NOMO-1 (cell line): ENCODE measurements around the gene SLC4A4.

ENCODE experiments used
- DNase-seq, 2 experiments: peaks; one replicate each; lab custom pipeline; 2025; ENCODE audit not compliant: unreplicated experiment in 2 of 2; lab: John Stamatoyannopoulos, UW

The SLC4A4 gene

DNA sequence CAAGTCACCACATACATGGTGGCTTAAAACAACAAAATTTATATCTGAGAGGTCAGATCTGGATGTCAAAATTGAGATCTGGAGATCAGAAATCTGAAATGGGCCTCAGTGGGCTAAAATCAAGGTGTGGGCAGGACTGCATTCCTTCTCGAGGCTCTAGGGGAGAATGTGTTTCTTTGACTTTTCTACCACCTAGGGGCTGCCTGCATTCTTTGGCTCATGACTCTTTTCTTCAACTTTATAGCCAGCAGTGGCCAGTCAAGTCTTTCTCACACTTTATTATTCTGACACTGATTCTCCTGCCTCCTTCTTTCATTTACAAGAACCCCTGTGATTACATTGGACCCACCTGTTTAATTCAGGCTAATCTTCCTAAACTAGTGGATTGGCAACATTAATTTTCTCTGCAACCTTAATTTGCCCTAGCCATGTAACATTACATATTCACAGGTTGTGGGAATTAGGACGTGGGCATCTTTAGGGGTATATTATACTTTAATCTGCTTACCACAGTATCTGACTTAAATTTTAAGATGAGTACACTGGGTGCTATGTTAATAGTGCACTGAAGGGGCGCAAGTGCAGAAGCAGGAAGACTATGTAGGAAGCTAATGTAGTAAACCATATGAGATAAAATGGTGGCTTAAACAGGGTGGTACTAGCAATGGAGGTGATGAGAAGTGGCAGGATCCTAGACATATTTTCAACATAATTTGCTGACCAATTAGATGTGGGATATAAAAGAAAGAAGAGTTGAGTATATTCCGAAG is 188.0 kb downstream of the SLC4A4 start:
- DNase-seq: no peak

DNA sequence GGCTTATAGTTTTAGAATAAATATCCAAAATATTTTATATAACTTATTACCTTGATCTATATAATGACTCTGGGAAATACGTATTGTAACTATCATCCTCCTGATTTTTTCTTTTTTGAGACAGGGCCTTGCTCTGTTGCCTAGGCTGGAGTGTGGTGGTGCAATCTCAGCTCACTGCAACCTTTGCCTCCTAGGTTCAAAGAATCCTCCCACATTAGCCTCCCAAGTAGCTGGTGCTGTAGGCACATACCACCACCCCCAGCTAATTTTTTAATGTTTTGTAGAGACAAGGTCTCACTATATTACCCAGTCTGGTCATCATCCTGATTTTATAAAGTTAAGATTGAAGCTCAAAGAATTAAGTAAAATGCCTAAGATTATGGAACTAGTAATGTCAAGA is 193.6 kb downstream of the SLC4A4 start:
- no peak for DNase-seq

DNA sequence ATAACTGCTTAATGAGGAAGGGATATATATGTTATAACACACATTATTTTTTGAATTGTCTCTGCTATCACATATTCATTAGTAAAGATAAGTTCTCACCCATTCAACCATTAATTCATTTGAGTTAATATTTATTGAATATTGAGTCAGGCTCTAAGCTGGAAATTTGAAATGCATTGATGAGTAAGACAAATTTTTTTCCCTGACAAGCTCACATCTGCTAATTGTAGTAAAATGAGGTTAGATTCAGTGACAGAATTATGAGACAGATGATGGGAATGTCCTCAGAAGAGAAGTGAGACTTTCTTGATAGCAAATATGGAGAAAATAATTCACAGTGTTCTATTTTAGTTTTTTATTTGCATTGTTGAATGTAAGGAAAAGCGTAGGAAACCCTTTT is 194.3 kb downstream of the SLC4A4 start:
- no peak for DNase-seq

DNA sequence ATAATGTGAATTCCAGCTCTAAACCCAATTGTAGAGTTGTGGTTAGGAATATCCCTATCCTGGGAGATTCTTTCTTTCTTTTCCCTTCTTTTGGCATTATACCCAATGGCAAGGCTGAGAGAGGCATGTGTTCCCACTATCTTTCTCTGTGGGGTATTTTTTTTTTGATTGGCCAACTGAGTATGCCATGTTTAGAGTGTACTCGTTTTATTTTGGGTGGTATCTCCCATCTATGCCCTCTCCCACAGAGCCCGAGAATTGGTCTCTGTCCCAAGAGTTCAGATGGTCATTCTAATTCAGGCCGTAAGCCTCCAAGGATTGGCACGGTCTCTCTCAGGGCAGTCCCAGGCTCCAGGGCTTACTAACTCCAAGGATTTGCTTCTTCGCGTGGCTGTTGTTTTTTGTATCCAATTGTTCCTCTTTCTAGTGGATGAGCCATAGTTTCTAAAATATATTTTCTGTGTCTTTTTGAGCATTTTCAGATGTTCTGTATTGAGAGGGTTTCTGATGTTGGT is 198.8 kb downstream of the SLC4A4 start:
- no peak for DNase-seq

DNA sequence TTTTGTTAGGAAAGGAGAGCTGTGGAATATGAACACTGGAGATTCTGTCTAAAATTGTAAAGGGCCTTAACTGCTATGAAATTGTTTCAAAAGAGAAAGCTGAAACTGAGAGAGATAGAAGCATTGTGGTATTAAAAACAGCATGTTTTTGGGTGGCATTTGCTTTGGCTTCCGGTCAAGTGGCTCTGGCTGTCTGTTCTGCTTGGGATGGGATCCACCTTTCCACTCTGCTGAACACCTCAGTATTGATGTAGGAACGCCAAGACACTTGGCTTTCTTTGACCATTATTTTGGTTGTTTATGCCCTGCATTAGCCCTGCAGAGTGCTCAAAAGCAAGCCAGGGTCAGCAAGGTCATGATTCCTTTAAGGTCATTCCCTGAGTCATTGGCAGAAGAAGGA is 199.7 kb downstream of the SLC4A4 start:
- no peak for DNase-seq

DNA sequence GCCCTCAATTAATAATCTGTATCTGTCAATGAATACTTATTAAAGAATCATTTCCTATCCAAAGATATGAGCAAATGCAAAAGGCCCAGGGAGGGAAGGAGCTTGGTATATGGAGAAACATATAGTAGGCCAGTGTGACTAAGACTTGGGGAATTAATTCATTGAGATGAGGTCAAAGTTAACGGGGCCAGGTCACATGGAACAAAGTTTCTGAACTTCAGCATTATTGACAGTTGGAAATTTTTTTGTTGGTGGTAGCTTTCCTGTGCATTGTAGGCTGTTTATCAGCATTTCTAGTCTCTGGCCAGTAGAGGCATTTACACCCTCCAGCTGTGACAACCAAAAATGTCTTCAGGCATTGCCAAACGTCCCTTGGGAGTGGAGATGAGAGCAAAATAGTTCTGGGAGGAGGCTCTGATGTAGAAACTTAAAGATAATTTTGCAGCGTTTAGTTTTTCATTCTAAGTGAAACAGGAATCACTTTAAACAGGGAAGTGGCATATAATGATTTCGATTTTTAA is 202.0 kb downstream of the SLC4A4 start:
- DNase-seq: no peak

DNA sequence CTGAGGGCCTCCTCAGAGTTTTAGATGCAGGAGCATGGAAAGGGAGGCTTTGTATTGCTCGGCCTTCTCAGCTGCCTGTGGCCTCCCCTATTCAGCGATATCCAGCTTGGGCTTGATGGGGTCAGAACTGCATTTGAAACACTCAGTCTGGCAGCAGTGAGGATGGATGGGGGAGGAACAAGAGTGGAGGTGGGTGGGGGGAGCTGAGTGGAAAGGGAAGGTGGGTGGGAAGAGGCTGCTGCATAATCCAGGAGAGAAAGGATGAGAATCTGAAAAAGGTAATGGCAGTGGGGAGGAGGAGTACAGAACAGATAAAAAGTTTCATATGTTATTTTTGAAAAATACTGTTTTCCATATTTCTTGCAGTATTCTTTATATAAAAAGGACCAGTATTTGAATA is 202.7 kb downstream of the SLC4A4 start:
- no peak for DNase-seq

DNA sequence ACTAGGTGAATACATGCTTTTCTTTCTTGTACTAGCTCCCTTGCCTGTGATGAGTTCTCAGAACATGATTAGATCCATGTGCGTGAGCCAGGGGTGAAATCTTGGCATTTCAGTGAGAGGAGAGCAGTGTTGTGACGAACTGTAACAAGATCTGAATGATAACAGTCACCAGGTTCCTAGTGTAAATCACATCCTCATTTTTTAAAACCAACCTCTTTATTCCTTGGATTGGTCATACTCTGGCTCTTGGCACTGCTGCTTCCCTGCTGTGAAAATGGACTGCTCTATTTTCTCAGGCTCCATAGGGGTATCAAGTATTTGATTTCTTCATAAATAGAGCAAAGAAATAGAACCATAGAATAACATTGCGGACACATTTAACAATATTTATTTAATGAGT is 206.3 kb downstream of the SLC4A4 start:
- no peak for DNase-seq

DNA sequence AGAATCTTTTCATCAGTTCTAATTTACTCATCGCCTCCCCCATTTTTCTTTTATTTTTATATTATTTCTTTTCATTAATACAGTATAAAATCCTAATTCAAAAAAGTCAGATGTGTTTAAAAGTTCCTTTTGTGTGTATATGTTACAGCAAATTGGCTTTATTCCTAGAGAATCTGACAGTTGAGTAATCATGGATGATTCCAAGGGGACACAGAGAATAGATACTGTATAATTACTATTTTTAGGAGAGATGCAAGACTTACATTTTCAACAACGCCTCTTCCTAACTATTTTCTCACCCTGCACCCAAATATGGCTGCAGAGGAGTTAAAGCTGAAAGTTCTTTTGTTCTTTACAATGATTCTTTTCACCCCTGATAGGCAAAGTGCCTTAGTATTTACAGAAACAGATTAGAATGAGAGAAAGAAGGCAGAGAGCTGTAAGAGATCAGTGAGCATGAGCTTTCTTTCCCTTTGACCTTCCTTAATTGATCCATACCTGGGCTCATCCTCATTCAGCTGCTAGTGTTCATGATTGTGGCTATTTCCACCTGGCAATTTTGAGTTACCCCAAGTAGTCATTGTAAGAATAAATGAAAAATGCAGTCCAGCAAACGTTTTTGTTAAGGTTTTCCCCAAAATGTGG is 210.8 kb downstream of the SLC4A4 start:
- DNase-seq: no peak

DNA sequence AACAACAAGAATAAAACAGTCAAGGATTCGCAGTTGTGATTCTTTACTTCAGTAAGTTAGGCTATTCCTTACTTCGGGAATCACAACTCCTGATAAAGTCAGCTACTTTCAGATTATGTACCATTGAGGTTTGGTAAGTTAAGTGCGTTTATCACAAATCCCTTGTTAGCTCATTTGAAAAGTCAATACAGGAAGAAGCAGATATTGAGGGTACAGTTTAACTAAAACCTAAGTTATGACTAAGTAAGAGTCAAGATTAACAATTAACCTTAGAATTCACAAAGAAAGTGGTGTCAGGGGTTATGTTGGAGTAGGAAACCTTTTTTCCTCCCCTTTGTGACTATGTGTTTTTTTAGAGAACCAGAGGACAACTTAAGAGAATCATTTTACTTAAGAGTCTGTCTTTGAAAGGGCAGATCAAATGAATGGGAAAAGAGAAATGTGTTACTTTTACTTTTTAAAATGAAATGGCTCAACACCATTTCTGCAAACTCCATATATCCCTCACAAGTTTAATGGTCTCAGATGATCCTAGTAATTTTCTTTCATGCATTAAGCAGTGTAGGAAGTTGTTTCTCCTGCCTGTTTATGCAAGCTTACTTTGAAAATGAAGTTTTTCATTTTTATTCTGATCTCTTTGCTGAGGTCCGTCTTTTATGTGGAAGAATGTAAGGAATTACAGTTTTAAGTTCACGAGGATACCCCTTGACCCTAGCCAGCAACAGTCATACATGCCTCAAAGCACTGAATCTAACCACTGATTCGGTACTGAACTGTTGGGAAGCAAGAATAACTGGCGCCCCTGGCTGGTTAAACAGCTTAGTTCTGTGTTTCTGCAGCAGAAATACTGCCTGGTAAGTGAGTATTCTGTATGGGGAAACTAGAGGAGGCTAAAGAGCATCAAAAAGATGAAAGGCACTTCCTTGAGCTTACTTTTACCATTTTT is 211.7 kb downstream of the SLC4A4 start:
- DNase-seq: no peak

DNA sequence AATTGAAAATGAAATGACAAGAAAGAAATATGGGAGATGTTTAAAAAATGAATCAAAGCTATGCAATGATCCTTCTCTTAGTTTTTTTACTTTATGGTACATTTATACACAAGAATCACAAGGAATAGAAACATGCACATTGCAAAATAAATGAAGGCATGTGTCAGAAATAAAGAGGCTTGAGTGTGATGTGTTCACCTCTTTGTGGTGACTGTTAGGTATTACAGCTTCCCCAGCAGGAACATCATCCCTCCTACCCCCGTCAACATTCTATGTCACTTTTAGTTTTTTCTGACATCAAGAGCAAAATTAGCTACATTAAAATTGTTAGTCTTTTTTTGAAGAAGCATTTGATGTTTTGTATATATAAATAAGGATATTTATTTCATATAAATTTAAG is 214.8 kb downstream of the SLC4A4 start:
- DNase-seq: no peak

DNA sequence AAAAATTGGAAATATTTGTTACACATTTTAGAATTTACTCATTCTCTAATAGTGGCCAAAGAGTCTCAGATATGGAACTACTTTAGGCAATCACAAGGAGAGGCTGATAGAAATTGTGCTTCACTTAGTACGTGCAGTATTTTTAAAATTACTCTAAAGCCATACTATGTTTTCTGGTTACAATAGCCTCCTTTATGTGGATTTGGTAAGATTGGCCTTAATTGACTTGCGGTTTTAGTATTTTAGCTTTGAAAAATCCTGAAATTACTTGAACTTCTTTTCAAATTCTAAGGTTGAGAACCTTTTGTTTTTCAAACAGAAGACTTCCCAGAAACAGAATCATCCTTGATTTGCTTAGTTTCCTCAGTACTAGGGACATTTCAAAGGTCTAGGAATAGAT is 215.2 kb downstream of the SLC4A4 start:
- no peak for DNase-seq

DNA sequence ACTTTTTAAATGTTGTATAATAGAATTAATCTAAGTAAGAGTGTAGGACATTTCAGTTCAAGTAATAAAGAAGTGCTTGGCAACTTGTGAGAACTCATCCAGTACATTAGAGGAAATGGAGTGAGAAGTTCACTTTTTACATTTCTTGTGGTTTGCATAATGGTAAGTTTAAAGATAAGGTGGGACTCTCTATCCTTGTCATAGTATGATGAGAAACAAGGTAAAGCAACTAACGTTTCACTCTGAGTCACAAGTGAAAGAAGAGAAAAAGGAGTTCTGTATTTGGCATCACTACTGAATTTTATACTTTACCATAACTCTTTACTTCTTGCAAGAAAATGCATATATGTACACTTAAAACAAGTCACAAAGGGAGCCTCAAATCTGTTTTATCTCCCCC is 219.4 kb downstream of the SLC4A4 start:
- DNase-seq: no peak

DNA sequence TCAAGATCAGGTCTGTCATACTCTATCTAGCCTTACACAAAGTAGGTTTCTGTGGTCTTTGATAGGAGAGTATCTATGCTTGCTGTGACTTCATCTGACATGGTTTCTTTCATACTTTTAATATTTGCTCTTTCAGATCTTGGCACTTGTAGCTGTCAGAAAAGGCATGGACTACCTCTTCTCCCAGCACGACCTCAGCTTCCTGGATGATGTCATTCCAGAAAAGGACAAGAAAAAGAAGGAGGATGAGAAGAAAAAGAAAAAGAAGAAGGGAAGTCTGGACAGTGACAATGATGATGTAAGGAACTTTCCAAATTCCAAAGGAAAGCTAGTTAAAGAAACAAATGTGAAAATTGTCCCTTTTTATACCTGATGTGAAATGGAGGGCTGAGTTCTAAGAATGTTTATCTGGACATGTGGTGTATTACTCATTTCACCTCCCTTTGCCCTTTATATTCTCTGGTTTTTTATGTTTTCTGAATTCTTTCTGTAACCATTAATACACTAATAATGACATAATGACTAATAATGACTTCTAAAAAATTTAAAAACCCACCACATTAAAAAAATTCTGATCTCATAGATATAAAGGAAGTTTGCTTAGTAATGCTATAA is 221.2 kb downstream of the SLC4A4 start:
- DNase-seq: no peak

DNA sequence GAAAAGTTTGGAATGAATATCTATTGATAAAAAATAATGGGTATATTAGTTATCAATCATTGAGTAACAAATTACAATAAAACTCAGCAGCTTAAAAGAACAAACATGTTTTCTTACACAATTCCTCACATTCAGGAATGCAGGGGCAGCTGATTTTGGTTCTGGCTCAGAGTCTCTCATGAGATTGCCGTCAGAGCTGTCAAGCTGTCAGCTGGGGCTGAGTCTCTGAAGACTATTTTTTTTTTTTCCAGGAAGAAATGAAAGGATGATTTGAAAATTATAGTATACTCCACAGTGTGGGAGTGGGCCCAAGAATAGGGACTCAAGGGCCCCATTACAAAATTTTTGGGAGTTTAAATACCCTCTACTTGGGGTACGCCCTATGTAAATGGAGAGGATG is 226.0 kb downstream of the SLC4A4 start:
- no peak for DNase-seq

DNA sequence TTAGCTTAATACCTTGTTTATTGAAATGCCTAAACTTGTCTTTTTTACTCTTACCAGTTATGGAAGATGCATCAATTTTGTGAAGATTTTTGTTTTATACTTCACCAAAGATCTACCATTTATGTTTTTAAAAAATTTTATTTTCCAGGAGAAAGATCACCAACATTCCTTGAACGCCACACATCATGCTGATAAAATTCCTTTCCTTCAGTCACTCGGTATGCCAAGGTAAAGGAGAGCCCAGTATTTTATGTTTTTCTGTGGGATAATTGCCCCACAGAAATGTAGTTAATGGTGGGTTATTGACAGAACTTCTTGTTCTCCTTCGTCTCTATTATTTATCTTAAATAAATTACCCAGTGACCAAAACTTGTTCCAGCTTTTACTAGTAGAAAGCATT is 228.0 kb downstream of the SLC4A4 start:
- DNase-seq: no peak

DNA sequence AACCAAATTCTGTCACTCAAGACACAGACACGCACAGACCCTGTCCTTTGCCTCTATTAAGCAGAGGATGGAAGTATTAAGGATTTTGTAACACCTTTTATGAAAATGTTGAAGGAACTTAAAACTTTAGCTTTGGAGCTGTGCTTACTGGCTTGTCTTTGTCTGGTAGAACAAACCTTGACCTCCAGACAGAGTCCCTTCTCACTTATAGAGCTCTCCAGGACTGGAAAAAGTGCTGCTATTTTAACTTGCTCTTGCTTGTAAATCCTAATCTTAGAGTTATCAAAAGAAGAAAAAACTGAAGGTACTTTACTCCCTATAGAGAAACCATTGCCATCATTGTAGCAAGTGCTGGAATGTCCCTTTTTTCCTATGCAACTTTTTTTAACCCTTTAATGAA is 229.3 kb downstream of the SLC4A4 start:
- no peak for DNase-seq

DNA sequence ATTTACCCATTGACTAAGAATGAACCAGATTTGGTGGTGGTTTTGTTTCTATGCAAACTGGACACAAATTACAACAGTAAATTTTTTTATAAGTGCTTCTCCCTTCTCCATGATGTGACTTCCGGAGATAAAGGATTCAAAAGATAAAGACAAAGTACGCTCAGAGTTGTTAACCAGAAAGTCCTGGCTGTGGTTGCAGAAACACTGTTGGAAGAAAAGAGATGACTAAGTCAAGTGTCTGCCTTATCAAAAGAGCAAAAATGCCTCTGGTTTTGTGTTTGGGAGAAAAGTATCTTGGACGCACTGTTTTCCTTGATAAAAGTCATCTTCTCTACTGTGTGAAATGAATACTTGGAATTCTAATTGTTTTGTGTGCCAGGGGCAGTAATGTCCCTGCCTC is 231.7 kb downstream of the SLC4A4 start:
- DNase-seq: no peak

DNA sequence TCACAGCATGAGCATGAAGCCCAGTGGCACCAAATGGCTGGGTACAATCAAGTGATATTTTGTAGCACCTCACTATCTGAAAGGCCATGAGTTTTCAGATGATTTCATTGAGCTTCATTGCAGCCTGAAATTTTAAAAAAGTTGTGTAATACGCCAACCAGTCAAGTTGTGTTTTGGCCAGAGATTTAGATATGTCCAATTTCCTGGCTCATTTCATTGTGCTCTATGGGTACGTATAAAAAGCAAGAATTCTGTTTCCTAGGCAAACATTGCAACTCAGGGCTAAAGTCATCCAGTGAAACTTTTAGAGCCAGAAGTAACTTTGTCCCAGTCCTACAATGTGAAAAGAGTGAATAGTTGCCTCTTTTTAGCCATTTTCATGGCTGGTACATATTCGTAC is 232.5 kb downstream of the SLC4A4 start:
- DNase-seq: no peak

DNA sequence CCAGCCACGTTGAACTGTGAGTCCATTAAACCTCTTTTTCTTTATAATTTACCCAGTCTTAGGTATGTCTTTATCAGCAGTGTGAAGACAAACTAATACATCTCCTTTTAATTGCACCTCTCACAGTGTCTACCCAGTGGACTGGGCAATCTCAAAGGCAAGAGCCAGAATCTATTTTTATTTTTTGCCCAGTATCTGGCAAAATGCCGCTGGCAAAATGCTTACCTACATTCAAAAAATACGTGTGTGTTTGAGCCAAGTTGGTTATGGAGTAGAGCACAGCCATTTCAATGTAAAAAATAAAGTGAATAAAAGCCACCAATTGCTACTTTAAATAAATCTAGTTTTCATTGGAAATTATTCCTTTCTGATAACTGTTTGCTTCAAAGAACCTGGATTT is 245.2 kb downstream of the SLC4A4 start:
- no peak for DNase-seq

DNA sequence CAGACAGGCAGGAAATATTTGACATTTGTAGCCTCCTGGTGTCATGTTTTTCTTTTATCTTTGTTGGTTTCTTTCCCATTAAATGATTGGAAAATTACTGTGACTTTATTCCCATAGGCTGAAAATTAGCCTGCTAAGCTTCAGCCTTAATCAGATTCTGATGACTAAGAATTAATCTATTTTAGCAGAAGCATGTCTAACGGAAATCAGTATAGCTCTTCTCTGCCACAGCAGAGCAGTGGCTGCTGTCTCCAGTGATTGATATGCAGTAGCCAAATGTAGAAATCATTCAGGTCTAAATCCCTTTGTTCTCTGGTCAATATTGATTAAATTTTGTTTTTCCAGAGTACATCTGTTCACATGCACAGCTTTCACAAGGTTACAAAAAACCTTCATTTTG is 245.8 kb downstream of the SLC4A4 start:
- no peak for DNase-seq
